ENCODE data around the gene WWOX.

Gene WWOX

DNA sequence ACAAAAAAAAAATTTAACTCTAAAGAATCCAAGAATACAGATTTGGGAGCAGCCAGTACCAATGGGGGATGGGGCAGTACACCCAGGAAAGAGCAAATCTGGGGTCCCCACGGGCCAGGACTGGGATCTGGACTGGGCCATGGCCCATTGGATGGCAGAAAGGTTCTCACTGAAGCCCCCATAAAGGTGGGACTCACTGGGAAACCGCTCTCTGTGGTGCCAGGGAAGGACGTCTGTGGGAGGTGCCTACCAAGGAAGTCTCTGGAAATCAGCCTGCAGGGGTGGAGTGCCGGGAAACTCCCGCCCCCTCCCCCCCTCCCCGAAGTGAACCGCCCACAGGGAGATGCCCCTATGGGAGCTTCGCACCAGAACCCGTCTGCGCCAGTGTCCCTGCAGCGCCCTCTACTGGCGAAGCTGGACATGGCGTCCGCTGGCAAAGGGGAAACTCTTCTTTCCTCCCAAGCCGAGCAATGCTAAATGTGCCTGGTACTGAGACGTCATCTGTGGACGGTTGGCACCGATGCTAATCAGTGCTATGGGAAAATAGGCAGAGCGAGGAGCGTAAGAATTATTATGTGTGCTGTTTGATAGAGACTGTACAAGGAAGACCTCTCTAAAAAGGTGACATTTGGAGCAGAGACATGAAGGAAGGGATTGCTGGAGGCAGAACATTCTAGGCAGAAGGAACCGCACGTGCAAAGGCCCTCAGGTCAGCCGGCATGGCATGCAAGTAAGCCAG lies 671.1 kb downstream of the WWOX start:
- peak; percentile 62 for DNase-seq (ENCODE audit: extremely low read depth, insufficient read length)
- TF ChIP-seq CTCF (IDR thresholded peaks at IDR 0.05; ENCODE audit: insufficient read depth, low read length, poor library complexity, severe bottlenecking), result peak; percentile 83
- Histone ChIP-seq H3K4me3 (replicated peaks; ENCODE audit: low read depth, low read length) (no peak overlapping the region), H3K36me3 (ENCODE audit: control insufficient read depth, insufficient read depth, low read length) (no peaks in the 10 kb centered on the region), H3K27me3 (replicated peaks; ENCODE audit: control insufficient read depth, insufficient read depth, low read length) (no peaks in the 10 kb centered on the region; the same call in 1 of the 2 replicates)

- H3K4me3 ChIP-seq (replicated peaks; ENCODE audit: low read depth, low read length), result no peak overlapping the region
- no peak for DNase-seq (ENCODE audit: extremely low read depth, insufficient read length)
- H3K27me3 ChIP-seq (replicated peaks; ENCODE audit: control insufficient read depth, insufficient read depth, low read length), result no peaks in the 10 kb centered on the region; the same call in 1 of the 2 replicates
- H3K36me3 ChIP-seq (ENCODE audit: control insufficient read depth, insufficient read depth, low read length), result no peaks in the 10 kb centered on the region
- no peak for TF ChIP-seq CTCF (IDR thresholded peaks at IDR 0.05; ENCODE audit: insufficient read depth, low read length, poor library complexity, severe bottlenecking)
Measured at GRCh38 chr16:78773291-78773702, 673.8 kb downstream of the WWOX start.

GRCh38 chr16:78773706-78774105 lies 674.3 kb downstream of the WWOX start:
- no peaks in the 10 kb centered on the region; the same call in 1 of the 2 replicates for H3K27me3 ChIP-seq (replicated peaks; ENCODE audit: control insufficient read depth, insufficient read depth, low read length)
- H3K4me3 ChIP-seq (replicated peaks; ENCODE audit: low read depth, low read length), result no peak overlapping the region
- no peaks in the 10 kb centered on the region for H3K36me3 ChIP-seq (ENCODE audit: control insufficient read depth, insufficient read depth, low read length)
- TF ChIP-seq CTCF (IDR thresholded peaks at IDR 0.05; ENCODE audit: insufficient read depth, low read length, poor library complexity, severe bottlenecking), result no peak
- DNase-seq (ENCODE audit: extremely low read depth, insufficient read length), result no peak

GRCh38 chr16:78775161-78775561 lies 675.7 kb downstream of the WWOX start:
- H3K36me3 ChIP-seq (ENCODE audit: control insufficient read depth, insufficient read depth, low read length), result no peaks in the 10 kb centered on the region
- H3K27me3 ChIP-seq (replicated peaks; ENCODE audit: control insufficient read depth, insufficient read depth, low read length), result no peaks in the 10 kb centered on the region; the same call in 1 of the 2 replicates
- TF ChIP-seq CTCF (IDR thresholded peaks at IDR 0.05; ENCODE audit: insufficient read depth, low read length, poor library complexity, severe bottlenecking), result no peak
- H3K4me3 ChIP-seq (replicated peaks; ENCODE audit: low read depth, low read length), result no peak overlapping the region
- DNase-seq (ENCODE audit: extremely low read depth, insufficient read length), result peak; percentile 29

DNA sequence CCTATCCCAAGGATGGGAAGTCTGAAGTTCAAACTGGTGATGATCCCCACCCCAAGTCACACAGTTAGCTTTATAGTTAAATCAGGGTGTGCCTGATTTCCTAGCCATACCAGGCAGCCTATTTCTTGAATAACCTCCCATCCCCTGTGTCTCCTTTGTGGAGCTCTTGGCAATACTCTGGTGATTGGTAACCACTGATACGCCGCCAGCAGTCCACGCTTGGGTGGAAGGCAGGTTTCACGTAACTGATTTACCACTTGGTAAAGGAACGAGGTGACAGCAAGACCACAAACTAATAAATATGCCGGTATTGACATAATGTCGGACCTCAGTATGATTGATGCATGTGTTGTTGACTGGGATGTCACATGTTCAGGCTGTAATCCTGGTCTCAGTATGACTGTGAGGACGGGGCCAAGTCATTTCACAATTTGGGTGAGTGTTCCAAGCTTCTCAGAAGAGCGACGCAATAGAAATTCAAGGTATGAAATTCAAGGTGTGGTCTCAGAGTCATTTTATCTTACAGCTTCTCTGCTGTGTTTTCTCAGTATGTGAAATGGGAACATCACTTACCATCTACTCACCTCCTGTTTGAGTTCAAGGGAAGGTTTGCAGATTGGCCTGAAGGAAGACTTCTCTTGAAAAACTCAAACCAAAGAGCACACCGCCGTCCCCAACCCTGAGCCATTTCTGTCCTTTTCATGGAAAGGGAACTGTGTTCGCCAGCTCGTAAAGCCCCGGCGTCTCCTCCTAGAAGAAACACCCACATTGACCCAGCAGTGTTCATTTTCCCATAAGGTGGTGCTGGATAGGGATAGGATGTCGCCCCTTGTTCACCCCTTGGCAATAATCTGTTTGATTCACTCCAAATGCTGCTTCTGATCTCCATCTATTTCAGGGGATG lies 678.9 kb downstream of the WWOX start:
- no peaks in the 10 kb centered on the region; the same call in 1 of the 2 replicates for H3K27me3 ChIP-seq (replicated peaks; ENCODE audit: control insufficient read depth, insufficient read depth, low read length)
- no peak overlapping the region for H3K4me3 ChIP-seq (replicated peaks; ENCODE audit: low read depth, low read length)

More for the DNA sequence above, 678.9 kb downstream of the WWOX start:
- TF ChIP-seq CTCF (IDR thresholded peaks at IDR 0.05; ENCODE audit: insufficient read depth, low read length, poor library complexity, severe bottlenecking), result no peak
- H3K36me3 ChIP-seq (ENCODE audit: control insufficient read depth, insufficient read depth, low read length), result no peaks in the 10 kb centered on the region
- peak; percentile 25 for DNase-seq (ENCODE audit: extremely low read depth, insufficient read length)
